ENCODE data around the gene NDRG4. TPM values are rescaled to one million over a fixed set of nuclear protein-coding genes. Genes with fewer than 3 reads are reported as not detected.

Gene NDRG4
- total RNA-seq = 18.2 and 35.3 TPM in 2 replicates

GRCh38 chr16:58499615-58500351, at the start of gene NDRG4:
TSS of gene NDRG4 (plus strand) at chr16:58500143. CDS start at chr16:58500249, 106 bp downstream.

GRCh38 chr16:58515125-58515870, 15.4 kb downstream of the NDRG4 start, which contains the start of gene SETD6:
TSS of gene SETD6 (plus strand) at chr16:58515517. CDS start at chr16:58515538, 21 bp downstream.

Other genes with a start within 250 kb of the NDRG4 start
- not detected in 2 replicates for gene PRSS54, start 205.1 kb upstream of the NDRG4 start, total RNA-seq
- 1.5 and 4.8 TPM in 2 replicates for gene GINS3, start 107.7 kb upstream of the NDRG4 start, total RNA-seq
- 8.4 and 9.0 TPM in 2 replicates for gene SETD6, start 15.4 kb downstream of the NDRG4 start, total RNA-seq
- gene CNOT1, start 129.7 kb downstream of the NDRG4 start, total RNA-seq = 142 and 175 TPM in 2 replicates
- gene SLC38A7, start 184.6 kb downstream of the NDRG4 start, total RNA-seq = 26.6 and 35.4 TPM in 2 replicates
- gene GOT2, start 234.2 kb downstream of the NDRG4 start, total RNA-seq = 27.3 and 53.7 TPM in 2 replicates

All from smooth muscle cell of trachea (primary cell).